ENCODE measurements around the gene CDH9.

The CDH9 gene

DNA sequence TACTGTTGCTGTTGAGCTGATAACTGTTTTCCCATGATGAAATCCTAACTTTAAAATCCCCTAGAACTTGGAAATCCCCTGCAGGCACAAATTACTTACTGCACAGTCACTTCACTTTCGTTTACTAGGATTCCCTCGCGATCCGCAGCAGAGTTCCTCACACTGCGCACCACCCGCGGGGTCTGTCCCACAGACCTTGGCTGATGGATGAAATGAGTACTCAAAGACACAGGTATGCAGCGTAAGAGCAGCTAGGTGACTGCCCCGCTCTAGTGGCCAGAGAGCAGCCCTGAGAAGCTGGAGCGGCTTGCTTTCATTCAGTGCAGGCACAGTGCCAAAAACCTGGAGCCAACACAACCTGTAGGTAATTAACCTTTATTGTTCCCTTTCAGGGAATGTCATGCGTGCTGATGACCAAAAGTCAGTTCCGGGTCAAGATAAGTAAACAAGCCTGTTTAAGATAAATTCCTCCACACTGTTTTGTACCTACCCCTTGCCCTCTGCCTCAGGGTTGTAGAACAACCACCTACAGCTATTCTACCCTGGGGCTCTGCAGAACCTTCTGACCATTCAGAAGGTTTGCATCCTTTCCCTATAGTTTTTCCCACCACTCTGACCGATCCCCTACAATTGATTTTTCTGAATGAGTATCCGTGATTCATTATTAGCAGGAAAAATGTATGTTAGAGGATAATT, 191.2 kb downstream of the CDH9 start:
- TF ChIP-seq, protein P1, sequence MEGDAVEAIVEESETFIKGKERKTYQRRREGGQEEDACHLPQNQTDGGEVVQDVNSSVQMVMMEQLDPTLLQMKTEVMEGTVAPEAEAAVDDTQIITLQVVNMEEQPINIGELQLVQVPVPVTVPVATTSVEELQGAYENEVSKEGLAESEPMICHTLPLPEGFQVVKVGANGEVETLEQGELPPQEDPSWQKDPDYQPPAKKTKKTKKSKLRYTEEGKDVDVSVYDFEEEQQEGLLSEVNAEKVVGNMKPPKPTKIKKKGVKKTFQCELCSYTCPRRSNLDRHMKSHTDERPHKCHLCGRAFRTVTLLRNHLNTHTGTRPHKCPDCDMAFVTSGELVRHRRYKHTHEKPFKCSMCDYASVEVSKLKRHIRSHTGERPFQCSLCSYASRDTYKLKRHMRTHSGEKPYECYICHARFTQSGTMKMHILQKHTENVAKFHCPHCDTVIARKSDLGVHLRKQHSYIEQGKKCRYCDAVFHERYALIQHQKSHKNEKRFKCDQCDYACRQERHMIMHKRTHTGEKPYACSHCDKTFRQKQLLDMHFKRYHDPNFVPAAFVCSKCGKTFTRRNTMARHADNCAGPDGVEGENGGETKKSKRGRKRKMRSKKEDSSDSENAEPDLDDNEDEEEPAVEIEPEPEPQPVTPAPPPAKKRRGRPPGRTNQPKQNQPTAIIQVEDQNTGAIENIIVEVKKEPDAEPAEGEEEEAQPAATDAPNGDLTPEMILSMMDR (IDR thresholded peaks at IDR 0.05; ENCODE audit: low read depth, low read length) = no peak
- no peak for DNase-seq (ENCODE audit: extremely low read depth, low read depth)

DNA sequence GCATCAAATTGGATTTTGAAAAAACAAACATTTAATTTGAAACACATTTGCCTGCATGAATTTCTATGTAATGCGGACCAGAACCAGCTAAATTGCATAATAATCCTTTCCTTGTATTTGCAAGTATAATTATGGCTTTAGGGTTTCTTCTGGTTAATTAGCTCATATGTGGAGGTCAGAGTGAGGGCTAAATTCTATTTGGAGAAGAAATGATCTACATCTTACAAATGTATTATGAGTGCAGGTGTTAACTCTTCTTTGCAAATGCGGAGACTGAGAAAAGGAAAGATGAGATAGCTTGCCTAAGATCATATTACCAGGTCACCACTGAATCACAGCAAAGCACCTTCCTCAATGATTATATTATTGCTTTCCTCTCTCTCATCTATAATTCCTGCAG, 194.7 kb downstream of the CDH9 start:
- no peak for DNase-seq (ENCODE audit: extremely low read depth, low read depth)
- TF ChIP-seq, protein P1 (IDR thresholded peaks at IDR 0.05; ENCODE audit: low read depth, low read length) = no peak

DNA sequence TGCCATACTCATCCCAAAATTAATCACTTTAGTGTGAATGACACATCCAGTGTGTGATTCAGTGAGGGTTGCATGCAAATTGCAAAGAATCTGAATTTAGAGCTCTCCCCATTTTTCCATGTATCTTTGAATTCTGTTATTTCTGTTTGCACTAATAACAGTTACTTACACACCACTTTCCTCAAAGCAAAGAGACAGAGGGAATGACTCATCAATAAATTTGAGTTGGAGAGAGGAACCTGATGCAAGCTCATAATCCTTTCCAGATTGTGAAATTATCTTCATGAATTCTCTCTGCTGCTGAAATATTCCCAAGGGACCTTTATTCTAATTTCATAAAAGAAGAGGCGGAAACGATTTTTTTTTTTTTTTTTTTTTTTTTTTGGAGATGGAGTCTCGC, 204.8 kb downstream of the CDH9 start:
- DNase-seq (ENCODE audit: extremely low read depth, low read depth) = no peak
- TF ChIP-seq, protein P1 (IDR thresholded peaks at IDR 0.05; ENCODE audit: low read depth, low read length) = no peak

Data from AG09319 (cell line).